ENCODE results near the gene LMF1. TPM values are rescaled to one million over a fixed set of nuclear protein-coding genes. Genes with fewer than 3 reads are reported as not detected.

The LMF1 gene
- total and polyA plus RNA-seq, 2 of the 8 experiments (the other 6 are each of a cell fraction or from before 2014, with no cell fraction given) = 3.5 to 9.1 TPM

- no peak overlapping the region for H2BK12ac ChIP-seq (ENCODE audit: low read depth, low read length)
- FAIRE-seq = no peak
- no peak overlapping the region for H3K56ac ChIP-seq (replicated peaks; ENCODE audit: insufficient read length, low read depth, low read length)
- peak in 1 of 2 experiments; percentile 72 for DNase-seq (ENCODE audit: low read depth in 1 of 2, low spot score in 2 of 2)
- WGBS, 2 experiments (ENCODE audit: extremely low coverage in 1 of 2, insufficient coverage in 1 of 2, insufficient read length in 1 of 2, insufficient replicate concordance in 2 of 2, low coverage in 1 of 2, low lambda C conversion rate in 2 of 2, missing lambda C conversion rate in 1 of 2) = 44% methylated on average over 17 of the region's 63 CpGs; no CpG with 5 or more reads in 1 of the 2 experiments
- H3K18ac ChIP-seq (ENCODE audit: extremely low read depth, low read length) = no peak overlapping the region
- CTCF ChIA-PET (ENCODE audit: partially characterized antibody) = interaction anchor here (1.1 to 1.2 kb wide), 2 partner anchors 80 to 85 kb away, joined by 3 to 4 read pairs; no protein-coding TSS in a partner anchor
- H4K8ac ChIP-seq (ENCODE audit: extremely low read depth, insufficient read depth, low read length) = peak overlapping the region; percentile 89
- H3K4me3 ChIP-seq (ENCODE audit: extremely low read depth in 1 of 4, insufficient read depth in 2 of 4, low read depth in 3 of 4, low read length in 4 of 4) = peak overlapping the region; percentile 40 to 65 (median 43)
- no peak overlapping the region for H2BK5ac ChIP-seq (ENCODE audit: low read depth, low read length)
- H3K4me2 ChIP-seq (ENCODE audit: insufficient read depth in 1 of 2, low read depth in 2 of 2, low read length in 2 of 2) = peak overlapping the region; percentile 74 to 84
- H3K9ac ChIP-seq (replicated peaks in 1 of 4; ENCODE audit: extremely low read depth in 1 of 4, low read depth in 3 of 4, low read length in 3 of 4) = no peak overlapping the region
- H3K9me3 ChIP-seq (ENCODE audit: insufficient read depth in 2 of 2, low read depth in 1 of 2, low read length in 1 of 2) = no peaks in the 10 kb centered on the region
- peaks cover 10% of the 10 kb centered on the region; the same call in 1 of the 2 replicates for H3K23me2 ChIP-seq (ENCODE audit: low read depth, low read length)
- peaks cover 29 to 53% (median 41%) of the 10 kb centered on the region in 4 experiments for H3K27me3 ChIP-seq (replicated peaks in 1 of 4; ENCODE audit: control insufficient read depth in 3 of 4, extremely low read depth in 1 of 4, insufficient read depth in 3 of 4, low read length in 3 of 4)
- H2AK5ac ChIP-seq (ENCODE audit: low read depth, low read length) = no peak overlapping the region
- no peak overlapping the region for H3K27ac ChIP-seq (ENCODE audit: low read depth, low read length)
- no peak overlapping the region for H2BK20ac ChIP-seq (ENCODE audit: low read length)
- no peak overlapping the region for H3K23ac ChIP-seq (ENCODE audit: insufficient read length)
- H4K20me1 ChIP-seq (replicated peaks in 1 of 2; ENCODE audit: control insufficient read depth in 1 of 2, insufficient read depth in 2 of 2, low read length in 2 of 2) = peaks cover 3 to 11% of the 10 kb centered on the region in 2 experiments
- no peak overlapping the region for H4K5ac ChIP-seq (ENCODE audit: insufficient read length, low read depth, low read length)
- peaks cover 0 to 4% (median 0%) of the 10 kb centered on the region in 4 experiments; a peak in 1 of 8 replicates for H3K36me3 ChIP-seq (ENCODE audit: control insufficient read depth in 2 of 4, insufficient read depth in 4 of 4, low read length in 3 of 4)
- no peak overlapping the region; the same call in 1 of the 2 replicates for H2AFZ ChIP-seq (ENCODE audit: low read length)
- no peak overlapping the region for H3K4ac ChIP-seq (replicated peaks; ENCODE audit: insufficient read length, low read depth, low read length)
- H4K91ac ChIP-seq (replicated peaks; ENCODE audit: insufficient read length, low read length) = no peak overlapping the region
- H3K4me1 ChIP-seq (replicated peaks in 1 of 4; ENCODE audit: control insufficient read depth in 3 of 4, insufficient read depth in 4 of 4, low read length in 3 of 4) = peaks cover 0 to 16% (median 7%) of the 10 kb centered on the region in 4 experiments; a peak in 6 of 7 replicates
- H3K79me2 ChIP-seq (ENCODE audit: control insufficient read depth in 1 of 2, insufficient read depth in 2 of 2, low read length in 2 of 2) = no peaks in the 10 kb centered on the region
- H2BK120ac ChIP-seq (replicated peaks; ENCODE audit: low read depth, low read length) = no peak overlapping the region
- H2BK15ac ChIP-seq (ENCODE audit: low read length) = no peak overlapping the region
- POLR2A ChIA-PET (ENCODE audit: partially characterized antibody) = no interaction called here
- H3K14ac ChIP-seq (ENCODE audit: insufficient read length) = no peak overlapping the region
- H3K79me1 ChIP-seq (ENCODE audit: low read depth, low read length) = no peaks in the 10 kb centered on the region
- TF ChIP-seq, protein P1, sequence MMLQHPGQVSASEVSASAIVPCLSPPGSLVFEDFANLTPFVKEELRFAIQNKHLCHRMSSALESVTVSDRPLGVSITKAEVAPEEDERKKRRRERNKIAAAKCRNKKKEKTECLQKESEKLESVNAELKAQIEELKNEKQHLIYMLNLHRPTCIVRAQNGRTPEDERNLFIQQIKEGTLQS (IDR thresholded peaks at IDR 0.05; ENCODE audit: insufficient read depth, low read depth, low read length) = no peak
- peak; percentile 6; the same call in 1 of the 2 replicates for TF ChIP-seq MAX (IDR thresholded peaks at IDR 0.05)
- TF ChIP-seq TBP (IDR thresholded peaks at IDR 0.05; ENCODE audit: low read depth, low read length) = 0 out of 2 replicates have a peak, but pooled peaks have one; percentile 21
- TF ChIP-seq GABPA (IDR thresholded peaks at IDR 0.05; ENCODE audit: borderline replicate concordance, insufficient read depth, low read length) = peak; percentile 60; the same call in 1 of the 2 replicates
- peak; percentile 73 for TF ChIP-seq EZH2 (IDR thresholded peaks at IDR 0.05; ENCODE audit: low read depth, low read length, severe bottlenecking)
- no peak for TF ChIP-seq SP2 (IDR thresholded peaks at IDR 0.05; ENCODE audit: low read length)
- TF ChIP-seq SIRT6 (IDR thresholded peaks at IDR 0.05; ENCODE audit: low read length) = no peak
- peak; percentile 69 for TF ChIP-seq SUZ12 (IDR thresholded peaks at IDR 0.05; ENCODE audit: low read length)
- TF ChIP-seq SP1 (IDR thresholded peaks at IDR 0.05; ENCODE audit: low read depth, low read length) = no peak
- no peak for TF ChIP-seq KDM1A (IDR thresholded peaks at IDR 0.05; ENCODE audit: borderline replicate concordance, low read length)
- no peak for TF ChIP-seq TCF12 (IDR thresholded peaks at IDR 0.05; ENCODE audit: low read depth, low read length)
These were observed 9.2 kb upstream of the LMF1 start for GRCh38 chr16:979859-980594.

Measured in H1 (cell line).